ENCODE results near the gene BLTP3B.

The BLTP3B gene

GRCh38 chr12:100170313-100170858, 27.7 kb upstream of the BLTP3B start:
- no peak for FAIRE-seq
- no peak for DNase-seq (ENCODE audit: insufficient read length, low spot score)
- no peak for TF ChIP-seq CTCF (IDR thresholded peaks at IDR 0.05; ENCODE audit: insufficient read depth, missing control alignments)

- TF ChIP-seq CTCF (IDR thresholded peaks at IDR 0.05; ENCODE audit: insufficient read depth, missing control alignments) = no peak
- DNase-seq (ENCODE audit: insufficient read length, low spot score) (no peak), FAIRE-seq (no peak)
Observed at GRCh38 chr12:100169345-100169744, 26.7 kb upstream of the BLTP3B start.

- no peak for DNase-seq (ENCODE audit: insufficient read length, low spot score)
- no peak for FAIRE-seq
Observed at GRCh38 chr12:100168562-100168961, 25.9 kb upstream of the BLTP3B start.

GRCh38 chr12:100166232-100166631, 23.6 kb upstream of the BLTP3B start:
- FAIRE-seq = no peak
- no peak for TF ChIP-seq CTCF (IDR thresholded peaks at IDR 0.05; ENCODE audit: insufficient read depth, missing control alignments)
- DNase-seq (ENCODE audit: insufficient read length, low spot score) = no peak

More at GRCh38 chr12:100168562-100168961, 25.9 kb upstream of the BLTP3B start:
- no peak for TF ChIP-seq CTCF (IDR thresholded peaks at IDR 0.05; ENCODE audit: insufficient read depth, missing control alignments)

GRCh38 chr12:100165356-100165755, 22.7 kb upstream of the BLTP3B start:
- FAIRE-seq = no peak

GRCh38 chr12:100164153-100164704, 21.6 kb upstream of the BLTP3B start:
- no peak for TF ChIP-seq CTCF (IDR thresholded peaks at IDR 0.05; ENCODE audit: insufficient read depth, missing control alignments)
- DNase-seq (ENCODE audit: insufficient read length, low spot score) (no peak), FAIRE-seq (no peak)

More at GRCh38 chr12:100165356-100165755, 22.7 kb upstream of the BLTP3B start:
- TF ChIP-seq CTCF (IDR thresholded peaks at IDR 0.05; ENCODE audit: insufficient read depth, missing control alignments) = no peak
- no peak for DNase-seq (ENCODE audit: insufficient read length, low spot score)

- DNase-seq (ENCODE audit: insufficient read length, low spot score) (peak; percentile 48), FAIRE-seq (no peak)
- TF ChIP-seq CTCF (IDR thresholded peaks at IDR 0.05; ENCODE audit: insufficient read depth, missing control alignments) = no peak
Observed at GRCh38 chr12:100163416-100164152, 20.9 kb upstream of the BLTP3B start.

Data from D721Med (cell line).